GM19452 (cell line): ENCODE results near the gene TPRG1.

Experiments used
- ATAC-seq: cut with Tn5 transposase; IDR thresholded peaks from one replicate; pipeline ENCODE4 v1.9.1; 2021; ENCODE audit not compliant: unreplicated experiment

The TPRG1 gene

DNA sequence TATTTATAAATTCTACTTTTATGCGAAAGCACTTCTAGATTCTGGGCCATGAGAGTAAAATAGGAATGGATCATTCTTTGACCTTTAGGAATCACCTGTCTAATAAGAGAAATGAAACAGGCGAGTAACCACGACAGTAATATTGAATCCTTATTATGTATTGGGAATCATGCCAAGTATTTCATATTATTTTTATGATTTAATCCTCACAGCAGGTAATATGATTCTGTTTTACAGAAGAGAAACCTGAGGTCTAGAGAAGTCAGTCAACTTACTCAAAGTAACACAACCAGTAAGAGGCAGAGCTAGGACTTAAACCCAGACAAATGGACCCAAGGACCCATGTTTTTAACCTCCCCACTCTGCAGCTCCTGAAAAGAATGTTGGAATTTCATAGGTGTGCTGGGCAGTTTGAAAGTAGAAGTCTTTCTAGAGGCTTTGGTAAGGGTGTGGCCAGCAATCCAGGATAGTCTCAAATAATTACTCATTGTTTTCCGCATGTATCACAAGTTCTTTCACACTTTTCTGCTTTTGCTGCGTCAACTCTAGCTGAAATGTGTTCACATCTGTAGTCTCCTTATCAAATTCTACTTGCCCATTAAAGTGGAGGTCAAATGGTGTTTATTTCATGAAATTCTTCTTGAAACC lies 181.7 kb downstream of the TPRG1 start:
- ATAC-seq, result no peak

DNA sequence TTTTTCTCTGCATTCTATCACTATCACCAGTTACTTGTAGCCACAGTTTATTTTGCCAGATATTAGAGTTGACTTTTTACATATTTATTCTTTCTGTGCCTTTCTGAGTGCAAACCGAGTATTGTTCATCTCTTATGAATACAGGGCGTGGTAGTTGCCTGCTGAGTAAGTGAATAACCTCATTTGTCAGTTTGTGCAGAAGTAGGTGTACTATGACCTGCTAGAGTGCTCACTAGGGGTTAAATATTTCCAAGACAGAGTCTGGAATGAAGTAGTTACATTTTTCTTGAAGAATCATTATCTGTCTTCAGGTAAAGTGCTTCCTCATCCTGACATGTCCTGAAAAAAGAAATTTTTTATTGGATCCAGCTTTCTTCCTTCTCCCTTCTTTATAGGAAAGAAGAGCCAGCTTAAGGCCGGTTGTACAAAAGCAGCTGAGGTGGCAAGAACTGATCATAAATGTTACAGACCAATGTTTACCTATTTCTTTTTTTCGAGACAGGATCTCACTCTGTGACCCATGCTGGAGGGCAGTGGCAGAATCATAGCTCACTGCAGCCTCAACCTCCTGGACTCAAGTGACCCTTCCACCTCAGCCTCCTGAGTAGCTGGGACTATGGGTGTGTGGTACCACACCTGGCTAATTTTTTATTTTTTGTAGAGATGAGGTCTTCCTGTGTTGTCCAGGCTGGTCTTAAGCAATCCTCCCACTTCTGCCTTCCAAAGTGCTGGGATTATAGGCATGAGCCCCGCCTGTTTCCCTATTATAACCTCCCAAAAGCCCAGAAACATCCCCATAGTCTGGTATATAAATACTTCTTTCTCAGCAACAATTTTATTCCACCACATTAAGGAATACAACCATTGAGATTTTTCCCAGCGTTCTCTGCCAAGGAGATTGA lies 182.5 kb downstream of the TPRG1 start:
- no peak for ATAC-seq

- ATAC-seq, result no peak
Measured at GRCh38 chr3:189355115-189355480, 183.3 kb downstream of the TPRG1 start.

- no peak for ATAC-seq
Measured at GRCh38 chr3:189355481-189356201, 183.9 kb downstream of the TPRG1 start.

DNA sequence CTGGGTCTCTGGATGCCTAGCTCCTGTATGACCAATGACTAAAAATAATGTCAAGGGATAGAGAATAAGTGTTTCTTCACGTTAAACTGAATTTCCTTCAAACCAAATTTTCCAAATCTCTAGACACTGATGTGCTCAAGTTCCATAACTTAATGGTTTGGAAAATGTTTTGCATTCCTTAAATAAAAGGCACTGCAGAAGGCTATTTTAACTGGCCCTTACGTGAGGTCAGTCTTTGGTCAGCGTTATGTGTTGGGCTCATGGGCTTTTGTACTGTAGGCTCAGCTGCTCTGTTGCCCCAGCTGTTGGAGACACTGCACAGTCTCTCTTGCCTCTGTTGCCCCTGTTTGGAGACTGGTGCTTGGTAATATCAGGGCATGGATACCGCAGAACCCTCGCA lies 188.5 kb downstream of the TPRG1 start:
- no peak for ATAC-seq

DNA sequence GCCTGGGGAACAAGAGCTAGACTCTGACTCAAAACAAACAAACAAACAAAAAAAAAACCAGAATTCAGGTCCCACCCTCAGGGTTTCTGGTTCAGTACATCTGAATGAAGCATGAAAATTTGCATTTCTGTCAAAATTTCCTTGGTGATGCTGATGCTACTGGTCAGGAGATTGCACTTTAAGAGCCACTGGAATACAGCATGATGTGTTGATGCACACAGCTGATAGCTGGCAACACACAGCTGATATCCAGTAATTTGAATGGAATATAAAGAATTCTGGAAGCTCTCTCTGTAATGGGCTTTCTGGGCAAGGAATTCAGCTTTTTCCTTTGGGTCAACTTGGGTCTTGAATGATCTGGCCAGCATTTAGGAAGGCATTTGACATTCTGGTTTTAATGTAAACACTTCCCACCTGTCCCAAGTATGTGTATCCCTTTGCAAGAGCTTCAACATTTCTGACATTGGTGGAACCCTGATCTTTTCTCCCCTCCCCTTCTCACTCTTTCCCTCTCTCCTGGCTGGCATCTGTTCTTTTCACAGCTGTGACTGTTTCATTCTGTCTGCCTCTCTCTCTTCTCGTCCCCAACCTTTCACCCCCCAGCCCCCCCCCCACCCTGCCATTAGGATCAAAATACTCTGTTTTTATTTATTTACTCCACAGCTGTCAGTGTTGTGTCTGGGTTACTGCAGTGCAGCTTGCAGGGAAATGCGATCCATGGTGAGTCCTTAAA lies 189.5 kb downstream of the TPRG1 start:
- no peak for ATAC-seq

- ATAC-seq, result no peak
Measured at GRCh38 chr3:189363590-189364255, 192.0 kb downstream of the TPRG1 start.

- no peak for ATAC-seq
Measured at GRCh38 chr3:189365609-189366564, 194.1 kb downstream of the TPRG1 start.

DNA sequence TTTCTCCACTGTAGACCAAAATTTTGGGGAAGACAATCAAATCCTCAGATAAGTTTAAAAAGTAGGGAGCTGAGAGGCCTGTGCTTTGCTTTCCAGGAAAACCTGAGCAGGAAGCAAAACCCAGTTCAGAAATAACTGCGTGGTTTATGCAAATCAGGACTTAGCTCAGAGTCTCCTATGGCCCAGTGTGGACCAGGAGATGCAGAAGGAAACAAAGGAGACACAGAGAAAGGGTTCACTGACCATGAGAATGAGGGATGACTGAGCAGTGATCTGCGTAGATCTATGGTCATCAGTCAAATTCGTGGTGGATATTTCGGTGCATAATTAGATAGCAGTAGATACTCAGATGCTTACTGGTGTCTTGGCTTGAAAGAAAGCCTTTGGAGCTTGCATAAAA lies 196.6 kb downstream of the TPRG1 start:
- ATAC-seq, result no peak

- no peak for ATAC-seq
Measured at GRCh38 chr3:189369636-189370035, 197.9 kb downstream of the TPRG1 start.

- ATAC-seq, result no peak
Measured at GRCh38 chr3:189372243-189372642, 200.5 kb downstream of the TPRG1 start.
